GM12872 (cell line): ENCODE results near the gene DST.
A peak's percentile ranks its signal among the peaks of the same experiment; 100 is the strongest.

Experiments used
- CTCF ChIP-seq: IDR thresholded peaks from 3 replicates; pipeline ENCODE4 v1.5.1; 2011; ENCODE audit warnings: low read depth, mild to moderate bottlenecking, low read length, moderate library complexity; ENCODE audit not compliant: insufficient read depth

DST gene

GRCh38 chr6:56551409-56552120 lies 91.1 kb downstream of the DST start:
- no peak for TF ChIP-seq CTCF

- TF ChIP-seq CTCF: no peak
Measured at GRCh38 chr6:56550301-56550700, 92.4 kb downstream of the DST start.

- TF ChIP-seq CTCF: peak; percentile 26; the same call in 1 of the 3 replicates
Measured at GRCh38 chr6:56549014-56549413, 93.7 kb downstream of the DST start.

DNA sequence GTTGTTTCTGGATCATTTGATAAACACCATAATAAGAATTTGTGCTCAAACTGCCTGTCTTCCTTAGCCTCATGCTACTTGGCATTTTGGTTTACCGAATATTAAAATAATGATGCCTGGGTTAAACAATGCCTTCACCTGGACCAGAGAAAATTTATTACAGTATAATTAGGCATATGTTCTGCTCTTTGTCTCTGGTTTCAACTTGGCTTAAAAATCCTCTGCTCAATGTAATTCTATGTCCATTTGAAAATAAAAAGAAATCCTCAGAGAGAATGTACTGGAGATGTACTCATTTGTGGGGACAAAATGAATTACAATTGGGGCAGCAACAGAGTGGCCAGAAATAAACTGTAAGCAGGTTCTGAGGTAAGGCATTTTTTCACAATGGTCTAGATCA lies 95.0 kb downstream of the DST start:
- no peak for TF ChIP-seq CTCF

GRCh38 chr6:56542364-56543331 lies 100.0 kb downstream of the DST start:
- peak; percentile 27; the same call in 1 of the 3 replicates for TF ChIP-seq CTCF

DNA sequence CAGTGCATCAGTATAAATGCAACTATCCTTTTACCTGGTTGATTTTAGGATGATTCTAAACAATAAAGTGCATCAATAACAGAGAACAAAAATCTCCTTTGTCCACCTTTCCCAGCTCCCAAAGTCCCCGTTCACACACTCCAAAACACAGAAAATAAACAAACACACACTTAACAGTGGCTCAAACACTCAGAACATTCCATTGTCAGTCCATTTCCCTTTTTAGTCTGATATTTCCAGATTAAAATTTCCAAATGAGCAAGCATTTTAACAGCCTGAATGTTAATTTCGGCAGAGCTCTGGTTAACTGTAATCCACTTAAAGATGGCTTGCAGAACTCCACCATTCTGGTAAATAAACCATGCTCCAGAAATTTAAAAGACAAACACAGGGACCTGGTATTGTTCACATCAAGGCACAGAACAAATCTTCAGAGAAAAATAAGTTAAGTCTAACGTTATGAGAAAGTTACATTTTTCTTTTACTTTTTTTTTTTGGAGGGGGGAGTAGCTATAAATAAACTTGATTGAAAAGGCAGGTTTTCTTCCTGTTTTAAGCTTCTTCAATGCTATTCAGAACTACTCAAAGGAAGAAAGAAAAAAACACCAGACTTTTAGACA lies 100.8 kb downstream of the DST start:
- no peak for TF ChIP-seq CTCF

- TF ChIP-seq CTCF: no peak
Measured at GRCh38 chr6:56541030-56541600, 101.6 kb downstream of the DST start.
